ENCODE results near the gene TSPEAR.

DNA sequence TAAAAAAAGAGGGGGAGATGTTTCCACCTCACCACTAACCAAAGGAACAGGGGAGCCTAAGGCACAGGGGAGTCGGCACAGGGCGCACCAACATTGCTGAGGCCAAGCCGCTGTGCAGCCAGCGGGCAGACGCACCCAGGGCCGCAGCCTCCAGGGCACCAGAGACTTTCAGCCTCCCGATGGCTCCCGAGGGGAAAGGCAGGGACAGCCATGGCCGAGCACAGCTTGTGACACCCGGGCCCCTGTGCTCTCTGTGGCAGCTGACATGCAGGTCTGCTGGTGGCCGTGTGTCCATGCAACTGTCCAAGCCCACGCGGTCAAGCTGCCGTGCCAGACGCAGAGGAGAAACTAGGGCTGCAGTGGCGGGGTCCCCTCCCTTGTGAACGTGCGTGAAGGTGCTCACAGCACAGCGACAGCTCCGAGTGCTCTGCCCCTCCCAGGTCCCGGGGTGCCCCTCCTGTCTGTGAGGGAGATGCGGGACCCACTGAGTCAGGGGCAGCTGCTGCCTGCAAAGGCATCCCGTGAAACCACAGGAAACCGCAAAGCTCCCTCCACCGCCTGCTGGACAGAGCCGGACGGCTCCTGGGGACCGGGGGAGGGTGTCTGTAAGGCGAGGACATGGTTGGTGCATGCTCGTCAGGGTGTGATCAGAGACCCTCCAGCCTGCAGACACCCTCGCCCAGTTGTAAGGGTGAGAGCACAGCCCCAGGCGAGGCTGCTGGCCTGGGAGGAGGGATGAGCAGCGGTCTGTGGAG, 62.6 kb downstream of the TSPEAR start:
- no peak for TF ChIP-seq POLR2A (IDR thresholded peaks at IDR 0.05)
- no peak for TF ChIP-seq CTCF (IDR thresholded peaks at IDR 0.05)
